Endothelial cell (in vitro differentiated cells): Measurements from ENCODE around the gene RPL31. TPM values are rescaled to one million over a fixed set of nuclear protein-coding genes. Genes with fewer than 3 reads are reported as not detected.

Experiments used
- DNase-seq: peaks from one replicate; pipeline ENCODE4 v3.0.0; 2021; ENCODE audit warnings: low spot score
- H3K27ac Mint-ChIP-seq: one replicate; pipeline ENCODE4 v1.8.0; 2021; ENCODE audit warnings: mixed read lengths, inconsistent platforms; ENCODE audit not compliant: unreplicated experiment
- H3K27me3 Mint-ChIP-seq: one replicate; pipeline ENCODE4 v1.8.0; 2021; ENCODE audit warnings: mild to moderate bottlenecking, moderate library complexity, mixed read lengths, inconsistent platforms; ENCODE audit not compliant: unreplicated experiment
- H3K36me3 Mint-ChIP-seq: one replicate; pipeline ENCODE4 v1.8.0; 2021; ENCODE audit warnings: mild to moderate bottlenecking, low read depth, mixed read lengths, inconsistent platforms; ENCODE audit not compliant: unreplicated experiment
- H3K4me1 Mint-ChIP-seq: one replicate; pipeline ENCODE4 v1.8.0; 2021; ENCODE audit warnings: mild to moderate bottlenecking, mixed read lengths, inconsistent platforms; ENCODE audit not compliant: unreplicated experiment
- H3K4me3 Mint-ChIP-seq: one replicate; pipeline ENCODE4 v1.8.0; 2021; ENCODE audit warnings: mild to moderate bottlenecking, mixed read lengths, inconsistent platforms; ENCODE audit not compliant: unreplicated experiment
- H3K9me3 Mint-ChIP-seq: one replicate; pipeline ENCODE4 v1.8.0; 2021; ENCODE audit warnings: mixed read lengths, inconsistent platforms; ENCODE audit not compliant: unreplicated experiment
- total RNA-seq: library from RNA; stranded (reverse); fragmentation: NEBNext Ultra II Directional; extraction: Animal tissue kit (Norgen Biotek cat#: 25700); gene quantifications from one replicate; pipeline ENCODE4 v1.2.1, GENCODE V29; 2021; ENCODE audit not compliant: unreplicated experiment
- TF ChIP-seq, protein P1 (sequence below): fragments of 200-600 bp; sonication (generic); IDR thresholded peaks from one replicate; pipeline ENCODE4 v1.5.0; 2021; ENCODE audit warnings: antibody characterized with exemption; ENCODE audit not compliant: unreplicated experiment

Gene RPL31
- total RNA-seq, 1 donor from 2014 or later: 1,589 TPM

- Mint-ChIP-seq H3K27ac (no peak overlapping the region), H3K9me3 (no peaks in the 10 kb centered on the region), H3K4me3 (no peak overlapping the region), H3K36me3 (peaks cover 52% of the 10 kb centered on the region), H3K27me3 (peaks cover 2% of the 10 kb centered on the region), H3K4me1 (peaks cover 28% of the 10 kb centered on the region)
- TF ChIP-seq, protein P1, sequence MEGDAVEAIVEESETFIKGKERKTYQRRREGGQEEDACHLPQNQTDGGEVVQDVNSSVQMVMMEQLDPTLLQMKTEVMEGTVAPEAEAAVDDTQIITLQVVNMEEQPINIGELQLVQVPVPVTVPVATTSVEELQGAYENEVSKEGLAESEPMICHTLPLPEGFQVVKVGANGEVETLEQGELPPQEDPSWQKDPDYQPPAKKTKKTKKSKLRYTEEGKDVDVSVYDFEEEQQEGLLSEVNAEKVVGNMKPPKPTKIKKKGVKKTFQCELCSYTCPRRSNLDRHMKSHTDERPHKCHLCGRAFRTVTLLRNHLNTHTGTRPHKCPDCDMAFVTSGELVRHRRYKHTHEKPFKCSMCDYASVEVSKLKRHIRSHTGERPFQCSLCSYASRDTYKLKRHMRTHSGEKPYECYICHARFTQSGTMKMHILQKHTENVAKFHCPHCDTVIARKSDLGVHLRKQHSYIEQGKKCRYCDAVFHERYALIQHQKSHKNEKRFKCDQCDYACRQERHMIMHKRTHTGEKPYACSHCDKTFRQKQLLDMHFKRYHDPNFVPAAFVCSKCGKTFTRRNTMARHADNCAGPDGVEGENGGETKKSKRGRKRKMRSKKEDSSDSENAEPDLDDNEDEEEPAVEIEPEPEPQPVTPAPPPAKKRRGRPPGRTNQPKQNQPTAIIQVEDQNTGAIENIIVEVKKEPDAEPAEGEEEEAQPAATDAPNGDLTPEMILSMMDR: no peak
- DNase-seq: no peak
Measured at GRCh38 chr2:101006065-101006715, 4.1 kb downstream of the RPL31 start.

DNA sequence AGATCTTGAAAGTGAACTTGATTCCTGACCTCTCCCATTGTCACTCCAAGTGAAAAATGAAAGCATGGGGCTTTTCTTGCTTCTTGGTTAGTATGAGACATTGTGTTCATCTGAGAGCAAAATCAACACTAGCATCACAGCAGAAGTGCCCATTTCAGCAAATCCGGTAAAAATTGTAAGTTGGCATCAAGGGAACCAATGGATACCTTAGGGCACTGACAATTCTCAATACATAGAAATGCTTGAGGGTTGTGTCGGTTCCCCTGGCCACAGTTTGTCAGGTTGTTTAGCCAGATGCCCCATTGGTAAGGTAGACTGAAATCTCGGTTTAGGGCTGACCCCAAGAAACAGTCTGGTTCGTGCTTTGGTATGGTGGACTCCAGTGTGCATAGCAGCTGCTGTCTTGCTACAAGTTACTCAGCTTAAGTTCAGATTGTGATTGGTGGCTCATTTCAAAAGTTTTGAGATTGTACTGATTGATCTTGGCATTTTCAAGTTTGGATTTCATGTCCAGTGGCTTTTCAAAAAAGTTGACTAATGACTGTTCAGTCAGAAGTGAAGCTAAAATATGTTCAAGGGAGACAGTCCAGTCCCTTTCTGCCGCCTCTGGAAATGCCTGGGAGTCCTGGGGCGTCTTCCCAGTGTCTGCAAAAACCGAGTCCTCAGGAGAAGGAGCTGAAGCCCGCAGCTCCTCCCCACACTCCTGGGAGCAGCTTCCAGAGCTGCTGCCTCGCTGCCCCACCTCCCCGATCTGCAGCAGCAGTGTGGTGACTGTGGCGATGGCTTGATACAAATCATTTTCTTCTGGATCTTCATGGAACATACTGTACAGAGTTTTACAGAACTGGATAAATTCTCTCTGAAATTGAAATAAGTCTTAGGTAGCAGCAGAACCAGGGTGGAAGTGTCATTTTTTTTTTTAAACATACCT is 5.6 kb downstream of the RPL31 start:
- H3K36me3 Mint-ChIP-seq: peaks cover 57% of the 10 kb centered on the region
- H3K4me3 Mint-ChIP-seq: no peak overlapping the region
- TF ChIP-seq, protein P1: no peak
- H3K4me1 Mint-ChIP-seq: peaks cover 25% of the 10 kb centered on the region
- H3K27me3 Mint-ChIP-seq: peaks cover 2% of the 10 kb centered on the region
- H3K9me3 Mint-ChIP-seq: no peaks in the 10 kb centered on the region
- no peak overlapping the region for H3K27ac Mint-ChIP-seq
- no peak for DNase-seq

- Mint-ChIP-seq H3K27ac (peak overlapping the region; percentile 52), H3K4me1 (no peaks in the 10 kb centered on the region), H3K27me3 (no peaks in the 10 kb centered on the region), H3K9me3 (no peaks in the 10 kb centered on the region), H3K4me3 (no peak overlapping the region), H3K36me3 (peaks cover 27% of the 10 kb centered on the region)
- TF ChIP-seq, protein P1: no peak
- DNase-seq: no peak
Measured at GRCh38 chr2:101011152-101011551, 9.1 kb downstream of the RPL31 start.

DNA sequence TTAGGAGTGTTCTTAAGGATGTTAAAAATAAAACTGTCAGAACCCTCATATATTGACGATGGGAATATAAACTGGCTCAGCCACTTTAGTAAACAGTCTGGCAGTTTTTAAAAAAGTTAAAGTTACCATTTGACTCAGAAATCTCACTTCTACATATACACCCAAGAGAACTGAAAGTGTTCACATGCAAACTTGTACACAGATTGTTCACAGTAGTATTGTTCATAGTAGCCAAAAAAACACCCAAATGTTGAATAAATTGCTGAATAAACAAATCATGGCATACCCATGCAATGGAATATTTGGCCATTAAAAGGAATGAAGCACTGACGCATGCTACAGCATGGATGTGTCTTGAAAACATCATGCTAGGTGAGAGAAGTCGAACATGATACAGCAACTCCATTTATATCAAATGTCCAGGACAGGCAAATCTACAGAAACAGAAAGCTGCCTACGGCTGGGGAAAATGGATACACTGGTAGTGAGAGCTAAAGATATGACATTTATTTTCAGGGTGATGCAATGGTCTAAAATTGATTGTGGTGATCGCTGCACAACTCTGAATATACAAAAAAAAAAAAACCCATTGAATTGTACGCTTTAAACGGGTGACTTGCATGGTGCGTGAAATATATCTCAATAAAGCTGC is 10.1 kb downstream of the RPL31 start:
- DNase-seq: no peak
- Mint-ChIP-seq H3K4me1 (no peaks in the 10 kb centered on the region), H3K9me3 (no peaks in the 10 kb centered on the region), H3K27me3 (no peaks in the 10 kb centered on the region), H3K4me3 (no peak overlapping the region), H3K36me3 (peaks cover 25% of the 10 kb centered on the region), H3K27ac (no peak overlapping the region)
- TF ChIP-seq, protein P1: no peak
